AML-193 (cell line): ENCODE data around the gene MRPL24.

Source experiments
- DNase-seq, 2 experiments: peaks; one replicate each; lab custom pipeline; 2025; lab: John Stamatoyannopoulos, UW

MRPL24 gene

GRCh38 chr1:156692441-156692924 is 48.4 kb downstream of the MRPL24 start:
- no peak for DNase-seq

- DNase-seq = peak in 1 of 2 experiments; percentile 14
Measured at GRCh38 chr1:156691665-156692440, 49.0 kb downstream of the MRPL24 start.

- DNase-seq = no peak
Measured at GRCh38 chr1:156691191-156691590, 49.7 kb downstream of the MRPL24 start.

- DNase-seq = no peak
Measured at GRCh38 chr1:156690675-156691036, 50.2 kb downstream of the MRPL24 start.

GRCh38 chr1:156689953-156690674 is 50.8 kb downstream of the MRPL24 start:
- DNase-seq = no peak

- peak; percentile 65 to 69 for DNase-seq
Measured at GRCh38 chr1:156689035-156689952, 51.6 kb downstream of the MRPL24 start.
